RWPE2 (cell line): ENCODE results near the gene ZFP1.

ENCODE experiments used
- ATAC-seq: fragments of 200-7000 bp; cut with Tn5 transposase; 3 replicates; pipeline ENCODE4 v1.9.1; 2021; ENCODE audit warnings: low read depth
- DNase-seq: peaks from one replicate; pipeline ENCODE4 v3.0.0-alpha.2; 2020; ENCODE audit warnings: low spot score
- H3K27ac ChIP-seq: fragments of 450-650 bp; 2 replicates; pipeline ENCODE4 v1.5.1; 2017; ENCODE audit warnings: mild to moderate bottlenecking; ENCODE audit not compliant: poor library complexity, severe bottlenecking
- H3K27me3 ChIP-seq: fragments of 250-450 bp; sonication (Bioruptor Pico); 2 replicates; pipeline ENCODE4 v1.5.1; 2021; ENCODE audit warnings: mild to moderate bottlenecking, moderate library complexity; ENCODE audit not compliant: insufficient read depth, poor library complexity, severe bottlenecking
- H3K36me3 ChIP-seq: fragments of 250-450 bp; sonication (Bioruptor Pico); 2 replicates; pipeline ENCODE4 v1.5.1; 2020; ENCODE audit warnings: low read depth, mild to moderate bottlenecking, moderate library complexity
- H3K4me1 ChIP-seq: fragments of 250-450 bp; sonication (Bioruptor Pico); 2 replicates; pipeline ENCODE4 v1.5.1; 2021; ENCODE audit warnings: mild to moderate bottlenecking, moderate library complexity; ENCODE audit not compliant: insufficient read depth, poor library complexity, severe bottlenecking
- H3K4me3 ChIP-seq: fragments of 250-450 bp; sonication (Bioruptor Pico); 2 replicates; pipeline ENCODE4 v1.5.1; 2021; ENCODE audit warnings: mild to moderate bottlenecking, moderate library complexity; ENCODE audit not compliant: severe bottlenecking
- H3K9me3 ChIP-seq: fragments of 250-450 bp; sonication (Bioruptor Pico); 2 replicates; pipeline ENCODE4 v1.5.1; 2021; ENCODE audit warnings: mild to moderate bottlenecking, moderate library complexity; ENCODE audit not compliant: severe bottlenecking
- CTCF ChIP-seq: fragments of 450-650 bp; IDR thresholded peaks from one replicate; pipeline ENCODE4 v1.5.1; 2017; ENCODE audit warnings: mild to moderate bottlenecking, moderate library complexity; ENCODE audit not compliant: poor library complexity, severe bottlenecking

Gene ZFP1

GRCh38 chr16:75148311-75149195 lies at the start of gene ZFP1:
Gene ZFP1 (plus strand): TSS chr16:75148524. CDS start chr16:75152952, 4,428 bp downstream.
- Histone ChIP-seq H3K27me3 (no peaks in the 10 kb centered on the region), H3K4me1 (no peaks in the 10 kb centered on the region), H3K36me3 (peaks cover 24% of the 10 kb centered on the region), H3K27ac (peak within 1 kb of the TSS; percentile 82), H3K9me3 (peaks cover 12% of the 10 kb centered on the region), H3K4me3 (peak within 1 kb of the TSS; percentile 98)
- ATAC-seq (peak; percentile 94), DNase-seq (peak; percentile 96)
- no peak for TF ChIP-seq CTCF

GRCh38 chr16:75099075-75099667 lies 49.2 kb upstream of the ZFP1 start:
- no peak for ATAC-seq
- Histone ChIP-seq H3K4me1 (peaks cover 17% of the 10 kb centered on the region), H3K36me3 (no peaks in the 10 kb centered on the region; the same call in 1 of the 2 replicates), H3K27me3 (no peaks in the 10 kb centered on the region), H3K4me3 (no peak overlapping the region), H3K9me3 (no peaks in the 10 kb centered on the region), H3K27ac (no peak overlapping the region)
- DNase-seq, result no peak
- no peak for TF ChIP-seq CTCF

GRCh38 chr16:75099738-75100602 lies 48.4 kb upstream of the ZFP1 start:
- no peaks in the 10 kb centered on the region for H3K9me3 ChIP-seq
- peaks cover 17% of the 10 kb centered on the region for H3K4me1 ChIP-seq
- DNase-seq, result no peak
- no peak overlapping the region for H3K27ac ChIP-seq
- no peaks in the 10 kb centered on the region for H3K27me3 ChIP-seq
- 0 out of 3 replicates have a peak, but pooled peaks have one; percentile 13 for ATAC-seq
- TF ChIP-seq CTCF, result no peak
- H3K4me3 ChIP-seq, result no peak overlapping the region
- H3K36me3 ChIP-seq, result no peaks in the 10 kb centered on the region; the same call in 1 of the 2 replicates

- Histone ChIP-seq H3K27me3 (no peaks in the 10 kb centered on the region), H3K27ac (no peak overlapping the region), H3K4me1 (peaks cover 17% of the 10 kb centered on the region), H3K9me3 (no peaks in the 10 kb centered on the region), H3K36me3 (no peaks in the 10 kb centered on the region; the same call in 1 of the 2 replicates), H3K4me3 (no peak overlapping the region)
- TF ChIP-seq CTCF, result no peak
- ATAC-seq (no peak), DNase-seq (no peak)
Observed at GRCh38 chr16:75100603-75100990, 47.7 kb upstream of the ZFP1 start.
